ENCODE results near the gene CEP162.

DNA sequence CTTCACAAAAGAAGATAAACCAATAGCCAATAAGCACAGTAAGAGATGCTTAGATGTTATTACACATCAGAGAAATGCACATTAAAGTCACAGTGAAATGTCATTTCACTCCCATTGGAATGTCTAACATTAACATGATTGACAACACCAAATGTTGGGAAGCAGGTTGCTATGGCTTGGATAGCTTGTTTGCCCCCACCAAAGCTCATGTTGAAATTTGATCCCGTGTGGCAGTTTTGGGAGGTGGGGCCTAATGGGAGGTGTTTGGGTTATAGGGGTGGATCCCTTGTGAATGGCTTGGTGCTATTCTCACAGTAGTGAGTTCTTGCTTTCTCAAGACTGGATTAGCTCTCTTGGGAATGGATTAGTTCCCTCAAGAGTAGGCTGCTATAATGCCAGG, 149.1 kb downstream of the CEP162 start:
- TF ChIP-seq, protein P1, sequence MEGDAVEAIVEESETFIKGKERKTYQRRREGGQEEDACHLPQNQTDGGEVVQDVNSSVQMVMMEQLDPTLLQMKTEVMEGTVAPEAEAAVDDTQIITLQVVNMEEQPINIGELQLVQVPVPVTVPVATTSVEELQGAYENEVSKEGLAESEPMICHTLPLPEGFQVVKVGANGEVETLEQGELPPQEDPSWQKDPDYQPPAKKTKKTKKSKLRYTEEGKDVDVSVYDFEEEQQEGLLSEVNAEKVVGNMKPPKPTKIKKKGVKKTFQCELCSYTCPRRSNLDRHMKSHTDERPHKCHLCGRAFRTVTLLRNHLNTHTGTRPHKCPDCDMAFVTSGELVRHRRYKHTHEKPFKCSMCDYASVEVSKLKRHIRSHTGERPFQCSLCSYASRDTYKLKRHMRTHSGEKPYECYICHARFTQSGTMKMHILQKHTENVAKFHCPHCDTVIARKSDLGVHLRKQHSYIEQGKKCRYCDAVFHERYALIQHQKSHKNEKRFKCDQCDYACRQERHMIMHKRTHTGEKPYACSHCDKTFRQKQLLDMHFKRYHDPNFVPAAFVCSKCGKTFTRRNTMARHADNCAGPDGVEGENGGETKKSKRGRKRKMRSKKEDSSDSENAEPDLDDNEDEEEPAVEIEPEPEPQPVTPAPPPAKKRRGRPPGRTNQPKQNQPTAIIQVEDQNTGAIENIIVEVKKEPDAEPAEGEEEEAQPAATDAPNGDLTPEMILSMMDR (IDR thresholded peaks at IDR 0.05), result no peak
- no peak for TF ChIP-seq EP300 (IDR thresholded peaks at IDR 0.05)
